Activated B cell treated with CpG ODN at 0.5 μM for 24 hours (primary cell): ENCODE results near the gene ARL4D. TPM values are rescaled to one million over a fixed set of nuclear protein-coding genes. Genes with fewer than 3 reads are reported as not detected.

Experiments
- ATAC-seq: fragments of 200-7000 bp; cut with Tn5 transposase; one replicate; pipeline ENCODE4 v1.10.0; 2021; ENCODE audit warnings: low read depth, mild to moderate bottlenecking, moderate library complexity
- CTCF ChIA-PET: fragments of 350-600 bp; sonication (Branson Sonifier 250); formaldehyde crosslinking; loops from one replicate; lab custom pipeline; 2021; ENCODE audit warnings: antibody characterized with exemption; lab: Charles Lee
- POLR2A ChIA-PET: fragments of 350-600 bp; sonication (Branson Sonifier 250); formaldehyde crosslinking; loops from one replicate; lab custom pipeline; 2021; ENCODE audit warnings: antibody characterized with exemption; lab: Charles Lee
- DNase-seq: peaks from one replicate; pipeline ENCODE4 v3.0.0; 2022
- H3K27ac Mint-ChIP-seq: one replicate; pipeline ENCODE4 v1.8.0; 2020; ENCODE audit warnings: mixed read lengths
- H3K27me3 Mint-ChIP-seq: one replicate; pipeline ENCODE4 v1.8.0; 2021; ENCODE audit warnings: mixed read lengths
- H3K36me3 Mint-ChIP-seq: one replicate; pipeline ENCODE4 v1.8.0; 2021; ENCODE audit warnings: low read depth, mixed read lengths
- H3K4me1 Mint-ChIP-seq: one replicate; pipeline ENCODE4 v1.8.0; 2021; ENCODE audit warnings: mixed read lengths
- H3K4me3 Mint-ChIP-seq: one replicate; pipeline ENCODE4 v1.8.0; 2020; ENCODE audit warnings: mild to moderate bottlenecking, mixed read lengths
- H3K9me3 Mint-ChIP-seq: one replicate; pipeline ENCODE4 v1.8.0; 2020; ENCODE audit warnings: mixed read lengths
- intact Hi-C: fragments of 100-400 bp; cut with micrococcal nuclease; formaldehyde crosslinking; loops from one replicate; pipeline ENCODE4 v1.15.1; 2024
- total RNA-seq: library from RNA; stranded (reverse); gene quantifications from 2 replicates; pipeline ENCODE4 v1.2.3, GENCODE V29; 2022
- TF ChIP-seq, protein P1 (sequence below): fragments of 200-600 bp; IDR thresholded peaks from one replicate; pipeline ENCODE4 v1.8.0; 2022; ENCODE audit warnings: antibody characterized with exemption, mild to moderate bottlenecking

Gene ARL4D
- total RNA-seq, 1 donor from 2014 or later: 5.8 TPM

DNA sequence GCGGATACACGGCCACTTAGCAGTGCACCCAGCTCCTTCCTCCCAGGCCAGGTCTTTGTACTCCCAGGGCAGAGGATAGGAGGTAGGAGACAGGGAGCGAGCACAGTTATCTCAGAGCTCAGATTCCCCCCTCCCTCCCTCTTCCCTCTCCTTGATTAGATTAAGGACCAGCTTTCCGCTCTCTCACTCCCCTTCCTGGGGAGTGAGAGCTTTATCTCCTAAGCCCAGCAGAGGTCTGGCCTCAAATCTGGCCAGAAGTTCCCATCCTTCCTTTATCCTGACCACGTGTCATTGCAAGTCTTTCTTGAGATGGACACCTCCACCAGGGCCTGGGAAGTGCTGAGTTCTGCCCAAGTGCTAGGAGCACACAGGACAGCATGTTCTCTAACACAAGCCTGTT is 5.1 kb downstream of the ARL4D start:
- no peak for ATAC-seq
- peaks cover 10% of the 10 kb centered on the region for H3K27me3 Mint-ChIP-seq
- intact Hi-C loops: no loop called here
- peaks cover 32% of the 10 kb centered on the region for H3K4me1 Mint-ChIP-seq
- CTCF ChIA-PET: interaction anchor here (0.9 kb wide), 1 partner anchor 10 kb away, joined by 3 read pairs; no protein-coding TSS in a partner anchor
- peaks cover 2% of the 10 kb centered on the region for H3K36me3 Mint-ChIP-seq
- no peak for DNase-seq
- TF ChIP-seq, protein P1, sequence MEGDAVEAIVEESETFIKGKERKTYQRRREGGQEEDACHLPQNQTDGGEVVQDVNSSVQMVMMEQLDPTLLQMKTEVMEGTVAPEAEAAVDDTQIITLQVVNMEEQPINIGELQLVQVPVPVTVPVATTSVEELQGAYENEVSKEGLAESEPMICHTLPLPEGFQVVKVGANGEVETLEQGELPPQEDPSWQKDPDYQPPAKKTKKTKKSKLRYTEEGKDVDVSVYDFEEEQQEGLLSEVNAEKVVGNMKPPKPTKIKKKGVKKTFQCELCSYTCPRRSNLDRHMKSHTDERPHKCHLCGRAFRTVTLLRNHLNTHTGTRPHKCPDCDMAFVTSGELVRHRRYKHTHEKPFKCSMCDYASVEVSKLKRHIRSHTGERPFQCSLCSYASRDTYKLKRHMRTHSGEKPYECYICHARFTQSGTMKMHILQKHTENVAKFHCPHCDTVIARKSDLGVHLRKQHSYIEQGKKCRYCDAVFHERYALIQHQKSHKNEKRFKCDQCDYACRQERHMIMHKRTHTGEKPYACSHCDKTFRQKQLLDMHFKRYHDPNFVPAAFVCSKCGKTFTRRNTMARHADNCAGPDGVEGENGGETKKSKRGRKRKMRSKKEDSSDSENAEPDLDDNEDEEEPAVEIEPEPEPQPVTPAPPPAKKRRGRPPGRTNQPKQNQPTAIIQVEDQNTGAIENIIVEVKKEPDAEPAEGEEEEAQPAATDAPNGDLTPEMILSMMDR: no peak
- H3K27ac Mint-ChIP-seq: no peak overlapping the region
- H3K9me3 Mint-ChIP-seq: no peaks in the 10 kb centered on the region
- POLR2A ChIA-PET: interaction anchor here (0.7 to 7.4 kb wide), 4 partner anchors 36 to 80 kb away, joined by 4 to 115 read pairs (median 5); partner anchors contain the start of gene DHX8
- no peak overlapping the region for H3K4me3 Mint-ChIP-seq

- Mint-ChIP-seq H3K27ac (no peak overlapping the region), H3K4me1 (peaks cover 19% of the 10 kb centered on the region), H3K9me3 (no peaks in the 10 kb centered on the region), H3K4me3 (no peak overlapping the region), H3K27me3 (peaks cover 15% of the 10 kb centered on the region), H3K36me3 (no peaks in the 10 kb centered on the region)
- TF ChIP-seq, protein P1: no peak
- intact Hi-C loops: no loop called here
- DNase-seq (no peak), ATAC-seq (no peak)
- ChIA-PET POLR2A (interaction anchor here (0.6 kb wide), 1 partner anchor 716 kb away, joined by 3 read pairs; no protein-coding TSS in a partner anchor), CTCF (interaction anchor here (1.3 kb wide), 1 partner anchor 12 kb away, joined by 4 read pairs; no protein-coding TSS in a partner anchor)
Observed at GRCh38 chr17:43405861-43406260, 7.1 kb downstream of the ARL4D start.

DNA sequence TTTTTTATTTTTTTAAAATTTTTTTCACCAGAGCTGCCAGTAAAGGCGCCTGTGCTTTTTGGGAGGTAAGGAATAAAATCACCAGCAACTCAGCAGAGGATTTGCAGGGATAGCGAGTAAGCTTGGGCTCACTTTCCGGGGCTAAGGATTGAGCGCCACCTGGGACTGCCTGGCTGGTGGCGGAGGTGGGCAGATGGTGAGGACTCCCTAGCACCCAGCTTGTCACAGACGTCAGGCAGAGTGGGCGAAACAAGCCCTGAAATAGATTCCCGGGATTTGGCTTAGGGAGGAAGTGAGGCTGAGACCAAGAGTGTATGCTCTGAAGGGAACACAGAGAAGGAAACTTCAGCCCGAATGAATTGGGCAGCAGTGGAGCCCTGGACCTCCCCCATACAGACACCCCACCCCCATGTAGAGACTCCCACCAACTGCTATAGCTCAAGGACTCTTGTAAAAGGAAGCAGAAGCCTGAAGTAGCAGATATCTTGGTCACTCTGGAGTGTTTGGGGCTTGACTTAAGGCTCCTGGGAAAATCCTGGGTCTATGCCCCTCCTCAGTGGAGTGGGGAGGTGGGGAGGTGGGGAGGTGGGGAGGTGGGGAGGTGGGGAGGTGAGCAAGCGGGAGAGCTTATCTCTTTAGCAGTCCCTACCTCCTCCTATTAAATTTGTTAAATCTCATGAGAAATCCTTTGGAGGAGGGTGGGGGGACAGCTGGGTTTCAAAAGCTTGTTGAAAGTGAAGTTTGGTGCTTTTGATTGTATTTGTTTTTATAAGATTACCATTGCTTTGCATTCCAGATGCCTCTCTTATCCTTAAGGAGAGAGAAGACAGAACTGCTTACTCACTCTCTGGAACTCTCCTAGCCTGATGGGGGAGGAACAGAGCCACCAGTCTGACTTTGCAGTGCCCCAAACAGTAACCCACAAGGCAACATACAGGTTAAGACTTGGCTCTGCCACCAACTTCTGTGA is 8.2 kb downstream of the ARL4D start:
- ATAC-seq: no peak
- Mint-ChIP-seq H3K27ac (no peak overlapping the region), H3K27me3 (peaks cover 15% of the 10 kb centered on the region), H3K4me3 (no peak overlapping the region), H3K36me3 (no peaks in the 10 kb centered on the region), H3K9me3 (no peaks in the 10 kb centered on the region), H3K4me1 (peaks cover 8% of the 10 kb centered on the region)
- CTCF ChIA-PET: interaction anchor here (1.3 kb wide), 1 partner anchor 13 kb away, joined by 4 read pairs; no protein-coding TSS in a partner anchor
- TF ChIP-seq, protein P1: no peak
- POLR2A ChIA-PET: interaction anchor here (0.6 kb wide), 1 partner anchor 582 kb away, joined by 6 read pairs; no protein-coding TSS in a partner anchor
- no peak for DNase-seq
- intact Hi-C loops: no loop called here

DNA sequence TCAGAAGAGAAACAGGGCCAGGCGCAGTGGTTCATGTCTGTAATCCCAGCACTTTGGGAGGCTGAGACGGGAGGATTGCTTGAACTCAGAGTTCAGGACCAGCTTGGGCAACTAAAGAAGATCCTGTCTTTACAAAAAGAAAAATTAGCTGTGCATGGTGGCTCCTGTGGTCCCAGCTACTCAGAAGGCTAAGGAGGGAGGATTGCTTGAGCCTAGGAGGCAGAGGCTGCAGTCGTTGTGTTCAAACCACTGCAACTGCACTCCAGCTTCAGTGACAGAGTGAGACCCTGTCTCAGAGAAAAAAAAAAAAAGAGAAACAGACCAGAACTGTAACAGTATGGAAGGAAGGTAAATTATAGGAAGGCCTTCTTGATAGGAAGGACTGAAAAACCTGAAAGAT is 10.3 kb downstream of the ARL4D start:
- TF ChIP-seq, protein P1: no peak
- Mint-ChIP-seq H3K36me3 (no peaks in the 10 kb centered on the region), H3K4me3 (no peak overlapping the region), H3K4me1 (peaks cover 2% of the 10 kb centered on the region), H3K27ac (no peak overlapping the region), H3K9me3 (no peaks in the 10 kb centered on the region), H3K27me3 (peaks cover 15% of the 10 kb centered on the region)
- CTCF ChIA-PET: no interaction called here
- no peak for DNase-seq
- intact Hi-C loops: no loop called here
- POLR2A ChIA-PET: no interaction called here
- ATAC-seq: no peak
